H1 (cell line): ENCODE data around the gene SNX24.

Experiments
- RNF2 ChIP-seq: fragments of 200-900, 300-1000 bp; sonication (generic); IDR thresholded peaks from 2 replicates; pipeline ENCODE4 v1.7.1; 2016; ENCODE audit warnings: borderline replicate concordance, low read depth, mild to moderate bottlenecking, antibody characterized with exemption, low read length; ENCODE audit not compliant: poor library complexity, severe bottlenecking; ENCODE audit errors: missing control alignments
- SRF ChIP-seq: IDR thresholded peaks from 2 replicates; pipeline ENCODE4 v1.6.1; 2011; ENCODE audit warnings: mild to moderate bottlenecking, low read depth, low read length, moderate library complexity
- TF ChIP-seq, protein P1 (sequence below): IDR thresholded peaks from 2 replicates; pipeline ENCODE4 v1.6.1; 2011; ENCODE audit warnings: low read length, improper control_type of control experiment

DNA sequence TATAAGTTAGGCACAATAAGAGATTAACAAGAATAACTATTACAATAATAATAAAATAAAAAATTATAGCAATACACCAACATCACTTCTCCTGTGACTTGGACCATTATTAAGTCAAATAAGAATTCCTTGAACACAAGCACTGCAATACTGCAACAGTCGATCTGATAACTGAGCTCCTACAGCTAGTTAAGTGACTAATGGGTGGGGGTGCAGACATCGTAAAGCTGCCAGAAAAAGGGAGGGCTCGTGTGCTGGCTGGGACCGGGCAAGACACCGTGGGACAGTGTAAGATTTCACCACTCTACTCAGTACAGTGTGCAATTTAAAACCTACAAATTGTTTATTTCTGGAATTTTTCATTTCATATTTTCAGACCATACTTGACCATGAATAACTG is 78.8 kb downstream of the SNX24 start:
- TF ChIP-seq RNF2 = no peak
- TF ChIP-seq SRF = no peak
- TF ChIP-seq, protein P1, sequence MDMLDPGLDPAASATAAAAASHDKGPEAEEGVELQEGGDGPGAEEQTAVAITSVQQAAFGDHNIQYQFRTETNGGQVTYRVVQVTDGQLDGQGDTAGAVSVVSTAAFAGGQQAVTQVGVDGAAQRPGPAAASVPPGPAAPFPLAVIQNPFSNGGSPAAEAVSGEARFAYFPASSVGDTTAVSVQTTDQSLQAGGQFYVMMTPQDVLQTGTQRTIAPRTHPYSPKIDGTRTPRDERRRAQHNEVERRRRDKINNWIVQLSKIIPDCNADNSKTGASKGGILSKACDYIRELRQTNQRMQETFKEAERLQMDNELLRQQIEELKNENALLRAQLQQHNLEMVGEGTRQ = no peak
